Ovary (tissue), 3 donors: Measurements from ENCODE around the gene VPS36.

Experiments
- POLR2A ChIP-seq: fragments of 450-650 bp; IDR thresholded peaks from one replicate; pipeline ENCODE4 v1.6.1; 2017; ENCODE audit warnings: antibody characterized with exemption, mild to moderate bottlenecking, moderate library complexity
- TF ChIP-seq, protein P1 (sequence below), 3 donors: fragments of 450-650 bp in 2 of 3; fragments of 200-600 bp in 1 of 3; IDR thresholded peaks; one replicate each; pipeline versions ENCODE4 v1.5.1 to v1.8.0; 2016 to 2022; ENCODE audit warnings: antibody characterized with exemption in 3 of 3, mild to moderate bottlenecking in 1 of 3
- donor health status: DM: no; HTN: no; CAD: no.

DNA sequence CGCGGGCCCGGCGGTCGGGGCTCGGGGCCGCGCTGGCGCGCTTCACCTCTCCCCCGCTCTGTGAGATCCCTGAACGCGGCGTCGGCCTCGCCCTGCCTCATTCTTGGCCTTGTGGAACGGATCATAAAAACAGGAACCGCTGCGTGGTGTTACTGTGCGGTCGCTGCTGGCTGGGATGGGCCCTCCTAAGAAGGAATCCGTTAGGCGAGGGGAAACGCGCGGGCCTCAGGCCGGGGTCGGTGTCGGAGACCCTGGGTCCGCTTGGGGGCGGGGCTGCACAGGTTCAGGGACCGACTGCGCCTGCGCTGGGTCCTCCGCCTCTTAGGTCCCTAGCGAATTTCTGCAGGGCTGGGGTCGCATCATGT, 5.2 kb upstream of the VPS36 start:
- TF ChIP-seq POLR2A, result no peak
- TF ChIP-seq, protein P1, sequence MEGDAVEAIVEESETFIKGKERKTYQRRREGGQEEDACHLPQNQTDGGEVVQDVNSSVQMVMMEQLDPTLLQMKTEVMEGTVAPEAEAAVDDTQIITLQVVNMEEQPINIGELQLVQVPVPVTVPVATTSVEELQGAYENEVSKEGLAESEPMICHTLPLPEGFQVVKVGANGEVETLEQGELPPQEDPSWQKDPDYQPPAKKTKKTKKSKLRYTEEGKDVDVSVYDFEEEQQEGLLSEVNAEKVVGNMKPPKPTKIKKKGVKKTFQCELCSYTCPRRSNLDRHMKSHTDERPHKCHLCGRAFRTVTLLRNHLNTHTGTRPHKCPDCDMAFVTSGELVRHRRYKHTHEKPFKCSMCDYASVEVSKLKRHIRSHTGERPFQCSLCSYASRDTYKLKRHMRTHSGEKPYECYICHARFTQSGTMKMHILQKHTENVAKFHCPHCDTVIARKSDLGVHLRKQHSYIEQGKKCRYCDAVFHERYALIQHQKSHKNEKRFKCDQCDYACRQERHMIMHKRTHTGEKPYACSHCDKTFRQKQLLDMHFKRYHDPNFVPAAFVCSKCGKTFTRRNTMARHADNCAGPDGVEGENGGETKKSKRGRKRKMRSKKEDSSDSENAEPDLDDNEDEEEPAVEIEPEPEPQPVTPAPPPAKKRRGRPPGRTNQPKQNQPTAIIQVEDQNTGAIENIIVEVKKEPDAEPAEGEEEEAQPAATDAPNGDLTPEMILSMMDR (IDR thresholded peaks at IDR 0.05), result peak in 1 of 3 donors; percentile 6
